Testis (tissue), 3 donors: ENCODE measurements around the gene NCAM1. TPM values are rescaled to one million over a fixed set of nuclear protein-coding genes. Genes with fewer than 3 reads are reported as not detected.

Source experiments
- DNase-seq: peaks from one replicate; pipeline ENCODE4 v3.0.0-alpha.2; 2019
- H3K27ac ChIP-seq, 2 donors: fragments of 200-600 bp; sonication (generic); one replicate each; pipeline ENCODE4 v1.5.1; 2019
- H3K27me3 ChIP-seq: fragments of 200-600 bp; sonication (generic); one replicate; pipeline ENCODE4 v1.5.1; 2019
- H3K36me3 ChIP-seq: fragments of 200-600 bp; sonication (generic); one replicate; pipeline ENCODE4 v1.5.1; 2017; ENCODE audit warnings: low read depth; ENCODE audit errors: missing control alignments
- H3K4me1 ChIP-seq: fragments of 200-600 bp; sonication (generic); one replicate; pipeline ENCODE4 v1.5.1; 2019
- H3K4me3 ChIP-seq, 2 donors: fragments of 200-600 bp; sonication (generic); one replicate each; pipeline ENCODE4 v1.5.1; 2017 to 2019
- H3K9me3 ChIP-seq: fragments of 200-600 bp; sonication (generic); one replicate; pipeline ENCODE4 v1.5.1; 2017
- POLR2A ChIP-seq: fragments of 450-650 bp; IDR thresholded peaks from one replicate; pipeline ENCODE4 v1.6.1; 2017; ENCODE audit warnings: antibody characterized with exemption, mild to moderate bottlenecking, moderate library complexity
- WGBS, 2 donors: methylation state at CpG; one replicate each; pipeline ENCODE4 v1.1.5; 2018; 5-methylcytosine and 5-hydroxymethylcytosine counted together
- intact Hi-C: fragments of 100-400 bp; cut with DNase I; formaldehyde crosslinking; loops from one replicate; pipeline ENCODE4 v1.15.1; 2023; ENCODE audit warnings: low total_unique reads
- polyA plus RNA-seq: library from polyadenylated mRNA; stranded (reverse); fragments of 350-450 nt; fragmentation: Illumina TruSeq; extraction: RNeasy Lipid Tissue Mini Kit (QIAGEN cat#74804); gene quantifications from one replicate; pipeline ENCODE4 v1.2.3, GENCODE V29; 2014; ENCODE audit warnings: low read depth, low replicate concordance; ENCODE audit not compliant: insufficient read depth
- total RNA-seq, 2 donors: library from RNA; depleted of rRNA; stranded (reverse); fragments of >200 nt; gene quantifications; one replicate each; pipeline ENCODE4 v1.2.3, GENCODE V29; 2016
- TF ChIP-seq, protein P1 (sequence below), 3 experiments: fragments of 450-650 bp in 2 of 3; fragments of 200-600 bp in 1 of 3; sonication (generic) in 1 of 3; IDR thresholded peaks; one replicate each; pipeline ENCODE4 v1.5.1; 2016 to 2019; ENCODE audit warnings: antibody characterized with exemption in 3 of 3, mild to moderate bottlenecking in 2 of 3, moderate library complexity in 1 of 3

Gene NCAM1
- total and polyA plus RNA-seq, 3 donors from 2014 or later = 12.3 to 33.3 (median 13.8) TPM

DNA sequence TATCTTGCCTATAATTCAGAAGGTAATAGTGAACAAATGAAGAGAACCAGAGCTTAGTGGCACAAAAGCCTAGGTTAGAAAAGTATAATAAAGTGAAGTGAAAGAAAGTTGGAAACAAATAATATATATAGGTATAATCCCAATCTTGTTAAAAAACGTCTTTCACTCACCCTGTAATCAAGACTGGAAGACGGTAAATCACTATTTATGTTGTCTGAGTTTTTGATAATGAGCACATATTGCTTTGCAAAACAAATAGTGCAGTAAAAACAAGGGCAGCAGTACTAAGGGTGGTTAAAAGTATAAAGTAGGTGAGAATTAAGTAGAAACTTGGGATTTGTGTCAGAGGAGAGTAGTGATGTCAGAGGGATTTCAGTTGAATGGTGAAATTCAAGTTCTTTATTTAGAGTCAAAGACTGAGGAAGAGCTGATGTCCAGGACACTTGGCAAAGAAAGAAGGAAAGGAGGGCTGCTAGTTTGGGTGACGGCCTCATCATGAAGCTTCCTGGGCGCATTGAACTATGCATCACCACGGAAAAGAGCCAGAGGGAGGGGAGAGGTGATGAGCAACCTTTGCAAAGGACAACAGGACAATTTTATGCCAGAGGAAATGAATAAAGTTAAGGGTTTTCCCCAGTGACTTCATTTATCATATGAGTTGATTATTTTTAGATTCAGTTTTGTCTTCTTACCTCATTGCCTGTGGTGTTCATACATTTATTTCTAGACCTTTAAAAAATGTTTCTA, 11.4 kb downstream of the NCAM1 start:
- Histone ChIP-seq H3K27ac (no peak overlapping the region), H3K9me3 (no peaks in the 10 kb centered on the region), H3K4me1 (no peaks in the 10 kb centered on the region), H3K27me3 (no peaks in the 10 kb centered on the region), H3K36me3 (no peaks in the 10 kb centered on the region), H3K4me3 (no peak overlapping the region)
- 81 to 83% methylated on average over 5 of the region's 5 CpGs for WGBS, 2 donors
- TF ChIP-seq POLR2A = no peak
- TF ChIP-seq, protein P1, sequence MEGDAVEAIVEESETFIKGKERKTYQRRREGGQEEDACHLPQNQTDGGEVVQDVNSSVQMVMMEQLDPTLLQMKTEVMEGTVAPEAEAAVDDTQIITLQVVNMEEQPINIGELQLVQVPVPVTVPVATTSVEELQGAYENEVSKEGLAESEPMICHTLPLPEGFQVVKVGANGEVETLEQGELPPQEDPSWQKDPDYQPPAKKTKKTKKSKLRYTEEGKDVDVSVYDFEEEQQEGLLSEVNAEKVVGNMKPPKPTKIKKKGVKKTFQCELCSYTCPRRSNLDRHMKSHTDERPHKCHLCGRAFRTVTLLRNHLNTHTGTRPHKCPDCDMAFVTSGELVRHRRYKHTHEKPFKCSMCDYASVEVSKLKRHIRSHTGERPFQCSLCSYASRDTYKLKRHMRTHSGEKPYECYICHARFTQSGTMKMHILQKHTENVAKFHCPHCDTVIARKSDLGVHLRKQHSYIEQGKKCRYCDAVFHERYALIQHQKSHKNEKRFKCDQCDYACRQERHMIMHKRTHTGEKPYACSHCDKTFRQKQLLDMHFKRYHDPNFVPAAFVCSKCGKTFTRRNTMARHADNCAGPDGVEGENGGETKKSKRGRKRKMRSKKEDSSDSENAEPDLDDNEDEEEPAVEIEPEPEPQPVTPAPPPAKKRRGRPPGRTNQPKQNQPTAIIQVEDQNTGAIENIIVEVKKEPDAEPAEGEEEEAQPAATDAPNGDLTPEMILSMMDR (IDR thresholded peaks at IDR 0.05) = no peak
- no peak for DNase-seq
- intact Hi-C loops = no loop called here

DNA sequence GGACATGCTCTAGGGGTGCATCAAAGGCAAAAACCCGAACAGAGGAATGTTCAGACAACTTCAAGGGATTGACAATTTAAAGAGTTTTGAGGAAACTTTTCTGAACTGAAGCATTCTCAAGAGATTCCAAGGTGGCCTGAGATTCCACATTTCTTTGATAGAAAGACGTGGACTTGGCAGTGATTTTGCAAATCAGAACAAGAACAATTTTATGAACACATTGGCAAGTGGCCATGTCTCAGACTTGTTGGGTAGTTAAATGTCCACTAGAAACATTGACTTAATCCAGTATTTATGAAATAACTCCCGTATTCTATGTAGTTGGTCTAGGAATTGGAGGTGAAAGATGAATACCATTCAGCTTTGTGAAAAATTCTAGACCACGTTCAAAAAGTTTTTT, 13.8 kb downstream of the NCAM1 start:
- intact Hi-C loops = no loop called here
- H3K4me1 ChIP-seq = no peaks in the 10 kb centered on the region
- H3K9me3 ChIP-seq = no peaks in the 10 kb centered on the region
- no peaks in the 10 kb centered on the region for H3K27me3 ChIP-seq
- H3K27ac ChIP-seq = no peak overlapping the region
- no peak overlapping the region for H3K4me3 ChIP-seq
- TF ChIP-seq, protein P1 (IDR thresholded peaks at IDR 0.05) = no peak
- TF ChIP-seq POLR2A = no peak
- WGBS, 2 donors = 72 to 73% methylated on average over 4 of the region's 4 CpGs
- no peak for DNase-seq
- H3K36me3 ChIP-seq = no peaks in the 10 kb centered on the region

DNA sequence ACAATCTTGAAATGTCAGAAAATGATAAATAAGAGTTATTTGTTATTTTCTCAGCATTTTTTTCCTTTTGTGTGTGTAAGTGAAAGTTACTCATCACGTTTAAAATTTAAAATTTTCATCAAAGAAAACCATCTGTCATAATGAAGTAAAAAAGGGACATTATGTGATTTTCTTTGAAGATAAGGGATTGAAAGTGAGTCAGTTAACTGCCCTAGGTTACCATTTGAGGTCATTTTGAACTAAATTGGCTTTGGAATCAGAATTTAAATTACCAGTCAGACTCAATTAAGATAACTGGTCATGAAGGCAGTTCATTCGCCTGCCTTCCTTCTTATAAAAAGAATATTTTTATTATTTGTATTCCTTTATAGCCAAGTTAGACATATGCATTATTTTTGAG, 14.3 kb downstream of the NCAM1 start:
- TF ChIP-seq POLR2A = no peak
- no peaks in the 10 kb centered on the region for H3K9me3 ChIP-seq
- WGBS, 2 donors = 84 to 92% methylated on average over 2 of the region's 2 CpGs
- H3K4me3 ChIP-seq = no peak overlapping the region
- intact Hi-C loops = no loop called here
- H3K27ac ChIP-seq = no peak overlapping the region
- H3K36me3 ChIP-seq = no peaks in the 10 kb centered on the region
- no peaks in the 10 kb centered on the region for H3K27me3 ChIP-seq
- no peak for DNase-seq
- H3K4me1 ChIP-seq = no peaks in the 10 kb centered on the region

DNA sequence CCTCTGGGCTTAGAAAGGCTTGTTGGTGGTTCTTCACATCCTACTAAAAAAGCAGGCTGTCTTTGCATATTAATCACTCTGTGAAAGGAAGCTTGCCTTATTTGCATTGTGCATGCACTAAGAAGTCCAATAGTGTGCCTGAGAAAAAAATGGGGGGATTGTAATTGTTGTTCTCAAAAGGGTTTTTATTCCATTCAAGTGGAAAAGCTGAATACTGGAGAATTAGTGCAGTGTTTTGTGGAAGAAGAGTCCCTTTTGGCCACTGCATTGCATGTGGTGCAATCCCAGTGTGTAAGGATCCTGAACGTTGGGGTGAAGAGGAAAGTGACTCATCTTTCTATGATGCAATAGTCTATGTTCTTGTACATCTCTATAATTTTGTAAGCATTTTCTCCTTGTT, 16.5 kb downstream of the NCAM1 start:
- intact Hi-C loops = no loop called here
- no peaks in the 10 kb centered on the region for H3K36me3 ChIP-seq
- H3K4me3 ChIP-seq = no peak overlapping the region
- DNase-seq = no peak
- no peaks in the 10 kb centered on the region for H3K9me3 ChIP-seq
- H3K4me1 ChIP-seq = no peaks in the 10 kb centered on the region
- WGBS, 2 donors = 62 to 64% methylated on average over 1 of the region's 1 CpG
- TF ChIP-seq, protein P1 (IDR thresholded peaks at IDR 0.05) = no peak
- no peak for TF ChIP-seq POLR2A
- H3K27ac ChIP-seq = no peak overlapping the region
- H3K27me3 ChIP-seq = no peaks in the 10 kb centered on the region

DNA sequence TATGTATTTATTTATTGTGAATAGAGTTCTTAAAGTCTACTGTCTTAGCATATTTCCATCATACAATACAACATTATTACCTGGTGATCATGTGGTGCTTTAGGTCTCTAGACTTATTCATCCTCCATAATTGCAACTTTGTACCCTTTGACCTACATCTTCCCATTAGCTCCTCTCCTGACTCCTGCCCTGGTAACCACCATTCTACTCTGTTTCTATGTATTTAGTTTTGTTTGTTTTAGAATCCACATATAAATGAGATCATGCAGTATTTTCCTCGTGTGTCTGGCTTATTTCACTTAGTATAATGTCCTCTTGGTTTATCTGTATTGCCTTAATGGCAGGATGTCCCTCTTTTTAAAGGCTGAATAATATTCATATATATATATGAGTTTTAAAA, 22.7 kb downstream of the NCAM1 start:
- intact Hi-C loops = no loop called here
- no peak for DNase-seq
- Histone ChIP-seq H3K27me3 (no peaks in the 10 kb centered on the region), H3K4me3 (no peak overlapping the region), H3K4me1 (no peaks in the 10 kb centered on the region), H3K36me3 (no peaks in the 10 kb centered on the region), H3K27ac (no peak overlapping the region), H3K9me3 (no peaks in the 10 kb centered on the region)
- TF ChIP-seq, protein P1 (IDR thresholded peaks at IDR 0.05) = no peak
- TF ChIP-seq POLR2A = no peak
- 63 to 68% methylated on average over 1 of the region's 1 CpG for WGBS, 2 donors
